HG03342 (cell line): ENCODE measurements around the gene RFX2.
"Not testable (repeated sequence)": the region's sequence is repeated elsewhere in the genome, so short reads cannot be mapped to it uniquely, and the experiment has no call there.

Experiments used
- ATAC-seq: cut with Tn5 transposase; IDR thresholded peaks from one replicate; pipeline ENCODE4 v1.9.1; 2021; ENCODE audit warnings: mild to moderate bottlenecking, moderate library complexity; ENCODE audit not compliant: unreplicated experiment

Gene RFX2

GRCh38 chr19:5974721-5975387 lies 135.4 kb downstream of the RFX2 start:
- no peak for ATAC-seq

GRCh38 chr19:5973867-5974635 lies 136.2 kb downstream of the RFX2 start:
- ATAC-seq, result no peak

- ATAC-seq, result no peak
Measured at GRCh38 chr19:5973376-5973775, 136.9 kb downstream of the RFX2 start.

- no peak for ATAC-seq
Measured at GRCh38 chr19:5972355-5972731, 138.0 kb downstream of the RFX2 start.

- no peak for ATAC-seq
Measured at GRCh38 chr19:5971714-5972354, 138.5 kb downstream of the RFX2 start.

GRCh38 chr19:5969476-5969875 lies 140.8 kb downstream of the RFX2 start:
- no peak for ATAC-seq

- ATAC-seq, result no peak
Measured at GRCh38 chr19:5968431-5969373, 141.6 kb downstream of the RFX2 start.

- ATAC-seq, result no peak
Measured at GRCh38 chr19:5967994-5968430, 142.3 kb downstream of the RFX2 start.

GRCh38 chr19:5967571-5967970 lies 142.7 kb downstream of the RFX2 start:
- no peak for ATAC-seq

GRCh38 chr19:5966941-5967340 lies 143.4 kb downstream of the RFX2 start:
- no peak for ATAC-seq

GRCh38 chr19:5966215-5966614 lies 144.1 kb downstream of the RFX2 start:
- no peak for ATAC-seq

GRCh38 chr19:5964816-5965565 lies 145.3 kb downstream of the RFX2 start:
- no peak for ATAC-seq

- no peak for ATAC-seq
Measured at GRCh38 chr19:5963855-5964254, 146.4 kb downstream of the RFX2 start.

GRCh38 chr19:5963259-5963658 lies 147.0 kb downstream of the RFX2 start:
- ATAC-seq, result not testable (repeated sequence)

- no peak for ATAC-seq
Measured at GRCh38 chr19:5961969-5962945, 148.0 kb downstream of the RFX2 start.

- ATAC-seq, result not testable (repeated sequence)
Measured at GRCh38 chr19:5961641-5961968, 148.7 kb downstream of the RFX2 start.

GRCh38 chr19:5960005-5961001 lies 150.0 kb downstream of the RFX2 start:
- no peak for ATAC-seq
